IMR-90 (cell line): ENCODE measurements around the gene ECM1.

Source experiments
- BHLHE40 ChIP-seq: fragments of 150-350 bp; IDR thresholded peaks from 2 replicates; pipeline ENCODE4 v1.6.1; 2016; ENCODE audit warnings: mild to moderate bottlenecking, low read depth, low read length
- CTCF ChIP-seq: conservative IDR thresholded peaks from 2 replicates; pipeline ENCODE4 v1.5.1; 2012; ENCODE audit warnings: mild to moderate bottlenecking, low read depth, low read length, improper control_type of control experiment
- ELK1 ChIP-seq: fragments of 150-350 bp; IDR thresholded peaks from 2 replicates; pipeline ENCODE4 v1.6.1; 2016; ENCODE audit warnings: low read depth, mild to moderate bottlenecking, low read length, moderate library complexity, borderline replicate concordance
- POLR2A ChIP-seq: IDR thresholded peaks from 2 replicates; pipeline ENCODE4 v1.6.1; 2012; ENCODE audit warnings: mild to moderate bottlenecking, low read depth, low read length
- RFX5 ChIP-seq: IDR thresholded peaks from 2 replicates; pipeline ENCODE4 v1.8.0; 2012; ENCODE audit warnings: low read depth, mild to moderate bottlenecking, low read length, moderate library complexity

GRCh38 chr1:150513351-150513791 is 5.5 kb downstream of the ECM1 start:
- TF ChIP-seq RFX5 (no peak), POLR2A (no peak), CTCF (no peak), ELK1 (no peak), BHLHE40 (no peak)
